Measurements from ENCODE around the gene KRT78.
"Not testable (repeated sequence)": the region's sequence is repeated elsewhere in the genome, so short reads cannot be mapped to it uniquely, and the experiment has no call there.

Gene KRT78

GRCh38 chr12:52809166-52809565, 39.6 kb downstream of the KRT78 start:
- no peak for DNase-seq

GRCh38 chr12:52808573-52809160, 40.1 kb downstream of the KRT78 start:
- no peak for DNase-seq

- DNase-seq = no peak
These were observed 41.0 kb downstream of the KRT78 start for GRCh38 chr12:52807544-52808470.

- DNase-seq = no peak
These were observed 41.8 kb downstream of the KRT78 start for GRCh38 chr12:52806821-52807543.

- DNase-seq = no peak
These were observed 42.5 kb downstream of the KRT78 start for GRCh38 chr12:52806169-52806811.

- no peak for DNase-seq
These were observed 43.1 kb downstream of the KRT78 start for GRCh38 chr12:52805739-52806138.

GRCh38 chr12:52805000-52805399, 43.8 kb downstream of the KRT78 start:
- no peak for DNase-seq

- DNase-seq = no peak
These were observed 46.4 kb downstream of the KRT78 start for GRCh38 chr12:52802442-52802841.

- DNase-seq = no peak
These were observed 47.0 kb downstream of the KRT78 start for GRCh38 chr12:52801773-52802172.

- DNase-seq = no peak
These were observed 48.4 kb downstream of the KRT78 start for GRCh38 chr12:52800259-52800917.

GRCh38 chr12:52799505-52800211, 49.1 kb downstream of the KRT78 start:
- no peak for DNase-seq

GRCh38 chr12:52798671-52799504, 49.9 kb downstream of the KRT78 start:
- no peak for DNase-seq

GRCh38 chr12:52798003-52798670, 50.7 kb downstream of the KRT78 start:
- DNase-seq = no peak

- no peak for DNase-seq
These were observed 51.3 kb downstream of the KRT78 start for GRCh38 chr12:52797529-52797894.

- DNase-seq = no peak
These were observed 51.8 kb downstream of the KRT78 start for GRCh38 chr12:52796839-52797528.

- no peak for DNase-seq
These were observed 52.4 kb downstream of the KRT78 start for GRCh38 chr12:52796429-52796794.

GRCh38 chr12:52795694-52796428, 52.9 kb downstream of the KRT78 start, which contains the start of gene KRT3:
Gene KRT3, minus strand, starts transcription at chr12:52796117. Its CDS starts 75 bp downstream, at chr12:52796042.
- no peak for DNase-seq

- DNase-seq = not testable (repeated sequence)
These were observed 53.5 kb downstream of the KRT78 start for GRCh38 chr12:52795332-52795674.
